Endothelial cell of umbilical vein (primary cell): ENCODE measurements around the gene KRT3. TPM values are rescaled to one million over a fixed set of nuclear protein-coding genes. Genes with fewer than 3 reads are reported as not detected.
"Not testable (repeated sequence)": the region's sequence is repeated elsewhere in the genome, so short reads cannot be mapped to it uniquely, and the experiment has no call there.

Source experiments
- BruUV-seq: library from RNA; stranded (reverse); fragments of 400-500 nt; replicated peaks from 2 replicates; lab custom pipeline; 2021; lab: Mats Ljungman, UMichigan
- CTCF ChIA-PET: fragments of 300-600, 350-600 bp; sonication (Branson Sonifier 250); formaldehyde crosslinking; loops from one replicate; lab custom pipeline; 2021; ENCODE audit warnings: antibody characterized with exemption, inconsistent platforms; lab: Charles Lee
- POLR2A ChIA-PET: fragments of 300-600, 350-600 bp; sonication (Branson Sonifier 250); formaldehyde crosslinking; loops from one replicate; lab custom pipeline; 2021; ENCODE audit warnings: antibody characterized with exemption, inconsistent platforms; lab: Charles Lee
- DNase-seq: peaks from one replicate; pipeline ENCODE4 v3.0.0-alpha.2; 2011; ENCODE audit warnings: low read depth, low spot score
- FAIRE-seq: peaks from 2 replicates; lab custom pipeline; 2011; peaks lifted over from hg19 to GRCh38; lab: Jason Lieb, UNC
- H2AFZ ChIP-seq: 2 replicates; pipeline ENCODE4 v1.6.0; 2012; ENCODE audit warnings: low read depth, low read length, control low read depth, inconsistent platforms
- H3K27ac ChIP-seq: 2 replicates; pipeline ENCODE4 v1.5.1; 2011; ENCODE audit warnings: low read depth, mild to moderate bottlenecking, control low read depth, low read length, moderate library complexity; ENCODE audit not compliant: insufficient read depth
- H3K27me3 ChIP-seq, 2 experiments: 2 replicates each; pipeline versions ENCODE4 v1.6.0 to v1.6.1; 2011; ENCODE audit warnings: low read length in 2 of 2, mixed read lengths in 1 of 2; ENCODE audit not compliant: control insufficient read depth in 2 of 2, insufficient read depth in 2 of 2
- H3K36me3 ChIP-seq, 2 experiments: 2 replicates in 1 of 2; 3 replicates in 1 of 2; pipeline ENCODE4 v1.5.1; 2011; ENCODE audit warnings: low read length in 2 of 2, mild to moderate bottlenecking in 1 of 2, moderate library complexity in 1 of 2; ENCODE audit not compliant: control insufficient read depth in 2 of 2, insufficient read depth in 2 of 2; ENCODE audit errors: extremely low read depth in 1 of 2
- H3K4me1 ChIP-seq: 3 replicates; pipeline ENCODE4 v1.5.1; 2011; ENCODE audit warnings: mild to moderate bottlenecking, low read length; ENCODE audit not compliant: control insufficient read depth, insufficient read depth; ENCODE audit errors: extremely low read depth
- H3K4me2 ChIP-seq: 2 replicates; pipeline ENCODE4 v1.6.1; 2011; ENCODE audit warnings: low read length, control low read depth, mixed read lengths; ENCODE audit not compliant: insufficient read depth
- H3K4me3 ChIP-seq, 3 experiments: fragments of 200-600 bp in 1 of 3; sonication (generic), shearing (Covaris generic) in 1 of 3; replicated peaks in 1 of 3; 2 replicates each; pipeline ENCODE4 v1.5.1; 2011 to 2016; ENCODE audit warnings: control low read depth in 3 of 3, low read length in 3 of 3, mild to moderate bottlenecking in 2 of 3, inconsistent platforms in 1 of 3, low read depth in 1 of 3, moderate library complexity in 1 of 3; ENCODE audit not compliant: insufficient read depth in 1 of 3
- H3K79me2 ChIP-seq: 2 replicates; pipeline ENCODE4 v1.6.0; 2012; ENCODE audit warnings: low read length, inconsistent platforms; ENCODE audit not compliant: control insufficient read depth, insufficient read depth
- H3K9ac ChIP-seq: replicated peaks from 2 replicates; pipeline ENCODE3; 2011; ENCODE audit warnings: low read length, control low read depth; ENCODE audit not compliant: insufficient read depth; ENCODE audit errors: extremely low read depth
- H3K9me1 ChIP-seq: replicated peaks from 3 replicates; pipeline ENCODE4 v1.6.0; 2011; ENCODE audit warnings: mild to moderate bottlenecking, low read length; ENCODE audit not compliant: control insufficient read depth, insufficient read depth; ENCODE audit errors: extremely low read depth
- H3K9me3 ChIP-seq: replicated peaks from 2 replicates; pipeline ENCODE4 v1.5.1; 2012; ENCODE audit warnings: low read length, inconsistent platforms; ENCODE audit not compliant: control insufficient read depth, insufficient read depth
- H4K20me1 ChIP-seq: replicated peaks from 2 replicates; pipeline ENCODE3; 2011; ENCODE audit warnings: mild to moderate bottlenecking, low read length; ENCODE audit not compliant: control insufficient read depth, insufficient read depth; ENCODE audit errors: extremely low read depth
- EZH2 ChIP-seq: IDR thresholded peaks from 2 replicates; pipeline ENCODE4 v1.6.1; 2012; ENCODE audit warnings: borderline replicate concordance, low read depth, mild to moderate bottlenecking, moderate library complexity, low read length, inconsistent platforms; ENCODE audit not compliant: severe bottlenecking
- FOS ChIP-seq: IDR thresholded peaks from 2 replicates; pipeline ENCODE4 v1.6.1; 2011; ENCODE audit warnings: mild to moderate bottlenecking, low read length, moderate library complexity, borderline replicate concordance; ENCODE audit not compliant: insufficient read depth
- JUN ChIP-seq: IDR thresholded peaks from 2 replicates; pipeline ENCODE4 v1.6.1; 2011; ENCODE audit warnings: borderline replicate concordance, low read depth; ENCODE audit not compliant: insufficient read length, insufficient read depth
- POLR2A ChIP-seq: IDR thresholded peaks from 2 replicates; pipeline ENCODE4 v1.6.1; 2012; ENCODE audit warnings: low read depth, mild to moderate bottlenecking, control low read depth, low read length
- dilution Hi-C: fragments of 300-500 bp; cut with MboI; formaldehyde crosslinking; loops from one replicate; pipeline ENCODE4 v1.15.0; 2019; ENCODE audit warnings: low sequenced_read_pairs; ENCODE audit not compliant: extremely low pct_ligation_motif_present
- intact Hi-C: fragments of 100-400 bp; cut with micrococcal nuclease; formaldehyde crosslinking; loops from one replicate; pipeline ENCODE4 v1.10.0; 2022
- polyA plus RNA-seq, 4 experiments: library from polyadenylated mRNA; depleted of rRNA in 3 of 4; stranded (reverse) in 3 of 4; unstranded in 1 of 4; fragments of >200 nt; gene quantifications; 2 replicates each; pipeline versions ENCODE4 v1.2.1 to v1.2.3, GENCODE V29; 2011 to 2012; ENCODE audit warnings: missing spikeins in 1 of 4
- total RNA-seq: library from RNA; stranded (reverse); gene quantifications from 2 replicates; pipeline ENCODE4 v1.2.3, GENCODE V29; 2021
- TF ChIP-seq, protein P1 (sequence below), 2 donors: IDR thresholded peaks; 1 replicate in 1 of 2; 2 replicates in 1 of 2; pipeline ENCODE4 v1.5.1; 2011; ENCODE audit warnings: low read length in 2 of 2, mild to moderate bottlenecking in 2 of 2, moderate library complexity in 2 of 2, control low read depth in 1 of 2, inconsistent platforms in 1 of 2, low read depth in 1 of 2; ENCODE audit not compliant: insufficient read depth in 1 of 2; ENCODE audit errors: extremely low read depth in 1 of 2

Gene KRT3
- total and polyA plus RNA-seq, 2 donors (not counting 3 experiments of a cell fraction or from before 2014, with no cell fraction given), result not detected

DNA sequence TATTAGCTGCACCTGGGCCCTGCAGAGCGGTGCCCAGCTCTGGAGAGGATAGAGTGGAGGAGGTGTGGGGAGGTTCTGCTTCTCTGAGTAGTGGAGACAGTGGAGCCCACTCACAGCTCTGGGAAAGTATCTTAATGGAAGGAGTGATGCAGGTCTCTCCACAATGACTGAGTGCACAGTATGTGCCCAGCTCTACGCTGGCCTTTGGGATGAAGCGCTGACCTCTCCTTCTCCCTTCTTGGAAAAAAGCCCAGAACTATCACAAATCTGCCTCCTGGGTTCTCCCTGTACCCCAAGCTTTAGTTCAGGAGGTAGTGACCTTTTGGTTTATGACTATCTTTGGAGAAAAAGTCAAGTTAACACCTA, 495 bp upstream of the KRT3 start:
- H3K9me1 ChIP-seq, result no peaks in the 10 kb centered on the region
- H3K4me3 ChIP-seq, result no peak overlapping the region
- DNase-seq (no peak), FAIRE-seq (no peak)
- H3K9ac ChIP-seq, result no peak overlapping the region
- dilution Hi-C loops (no loop called here), intact Hi-C loops (no loop called here)
- H3K4me1 ChIP-seq, result no peaks in the 10 kb centered on the region
- no peaks in the 10 kb centered on the region for H3K9me3 ChIP-seq
- H3K79me2 ChIP-seq, result no peaks in the 10 kb centered on the region
- H2AFZ ChIP-seq, result no peak overlapping the region
- TF ChIP-seq FOS (no peak), EZH2 (no peak), POLR2A (no peak), JUN (no peak)
- TF ChIP-seq, protein P1, sequence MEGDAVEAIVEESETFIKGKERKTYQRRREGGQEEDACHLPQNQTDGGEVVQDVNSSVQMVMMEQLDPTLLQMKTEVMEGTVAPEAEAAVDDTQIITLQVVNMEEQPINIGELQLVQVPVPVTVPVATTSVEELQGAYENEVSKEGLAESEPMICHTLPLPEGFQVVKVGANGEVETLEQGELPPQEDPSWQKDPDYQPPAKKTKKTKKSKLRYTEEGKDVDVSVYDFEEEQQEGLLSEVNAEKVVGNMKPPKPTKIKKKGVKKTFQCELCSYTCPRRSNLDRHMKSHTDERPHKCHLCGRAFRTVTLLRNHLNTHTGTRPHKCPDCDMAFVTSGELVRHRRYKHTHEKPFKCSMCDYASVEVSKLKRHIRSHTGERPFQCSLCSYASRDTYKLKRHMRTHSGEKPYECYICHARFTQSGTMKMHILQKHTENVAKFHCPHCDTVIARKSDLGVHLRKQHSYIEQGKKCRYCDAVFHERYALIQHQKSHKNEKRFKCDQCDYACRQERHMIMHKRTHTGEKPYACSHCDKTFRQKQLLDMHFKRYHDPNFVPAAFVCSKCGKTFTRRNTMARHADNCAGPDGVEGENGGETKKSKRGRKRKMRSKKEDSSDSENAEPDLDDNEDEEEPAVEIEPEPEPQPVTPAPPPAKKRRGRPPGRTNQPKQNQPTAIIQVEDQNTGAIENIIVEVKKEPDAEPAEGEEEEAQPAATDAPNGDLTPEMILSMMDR (IDR thresholded peaks at IDR 0.05; ENCODE audit: extremely low read depth in 1 of 2, insufficient read depth in 1 of 2, low read depth in 1 of 2, low read length in 2 of 2), result no peak
- no peak overlapping the region for H3K4me2 ChIP-seq
- no peaks in the 10 kb centered on the region for H4K20me1 ChIP-seq
- ChIA-PET POLR2A (no interaction called here), CTCF (no interaction called here)
- no TSS peak for BruUV-seq
- no peak overlapping the region for H3K27ac ChIP-seq
- H3K27me3 ChIP-seq, result peaks cover 2 to 7% of the 10 kb centered on the region in 2 experiments
- H3K36me3 ChIP-seq, result no peaks in the 10 kb centered on the region

DNA sequence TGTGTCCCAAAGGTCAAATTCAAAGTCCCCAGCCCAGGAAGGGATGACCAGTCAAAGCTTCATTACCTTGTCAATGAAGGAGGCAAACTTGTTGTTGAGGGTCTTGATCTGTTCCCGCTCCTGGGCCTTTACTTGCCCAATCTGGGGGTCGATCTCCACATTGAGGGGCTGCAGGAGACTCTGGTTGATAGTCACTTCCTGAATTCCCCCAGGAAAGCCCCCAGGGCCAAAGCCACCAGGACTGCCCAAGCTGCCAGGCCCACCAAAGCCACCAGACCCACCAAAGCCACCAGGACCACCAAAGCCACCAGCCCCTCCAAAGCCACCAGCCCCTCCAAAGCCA, 614 bp downstream of the KRT3 start:
- H3K9me1 ChIP-seq, H3K9me3 ChIP-seq, H3K36me3 ChIP-seq, dilution Hi-C loops, POLR2A ChIA-PET, DNase-seq, BruUV-seq, H3K27ac ChIP-seq, H2AFZ ChIP-seq, intact Hi-C loops, H3K4me1 ChIP-seq, H3K9ac ChIP-seq, H3K79me2 ChIP-seq, H3K4me3 ChIP-seq, H4K20me1 ChIP-seq, FAIRE-seq, H3K4me2 ChIP-seq: not testable (repeated sequence)
- peaks cover 10 to 12% of the 10 kb centered on the region in 2 experiments for H3K27me3 ChIP-seq
- CTCF ChIA-PET, result interaction anchor here (1.1 kb wide), 1 partner anchor 70 kb away, joined by 3 read pairs; no protein-coding TSS in a partner anchor
